Panc1 (cell line): ENCODE data around the gene APEX1.

Experiments
- POLR2AphosphoS5 ChIP-seq: IDR thresholded peaks from 2 replicates; pipeline ENCODE4 v1.6.1; 2012; ENCODE audit warnings: mild to moderate bottlenecking, low read depth, low read length, moderate library complexity
- SIN3A ChIP-seq: IDR thresholded peaks from 2 replicates; pipeline ENCODE4 v1.6.1; 2012; ENCODE audit warnings: low read depth, mild to moderate bottlenecking, low read length, moderate library complexity, borderline replicate concordance; ENCODE audit not compliant: insufficient read depth
- TF ChIP-seq, protein P1 (sequence below): fragments of 450-650 bp; IDR thresholded peaks from 2 replicates; pipeline ENCODE4 v1.5.1; 2017; ENCODE audit warnings: mild to moderate bottlenecking
- TF ChIP-seq, protein P2 (sequence below), 2 experiments: IDR thresholded peaks; 2 replicates each; pipeline ENCODE4 v1.6.1; 2011 to 2012; ENCODE audit warnings: low read depth in 2 of 2, control low read depth in 1 of 2, low read length in 1 of 2, mild to moderate bottlenecking in 1 of 2, moderate library complexity in 1 of 2; ENCODE audit not compliant: insufficient read depth in 1 of 2

DNA sequence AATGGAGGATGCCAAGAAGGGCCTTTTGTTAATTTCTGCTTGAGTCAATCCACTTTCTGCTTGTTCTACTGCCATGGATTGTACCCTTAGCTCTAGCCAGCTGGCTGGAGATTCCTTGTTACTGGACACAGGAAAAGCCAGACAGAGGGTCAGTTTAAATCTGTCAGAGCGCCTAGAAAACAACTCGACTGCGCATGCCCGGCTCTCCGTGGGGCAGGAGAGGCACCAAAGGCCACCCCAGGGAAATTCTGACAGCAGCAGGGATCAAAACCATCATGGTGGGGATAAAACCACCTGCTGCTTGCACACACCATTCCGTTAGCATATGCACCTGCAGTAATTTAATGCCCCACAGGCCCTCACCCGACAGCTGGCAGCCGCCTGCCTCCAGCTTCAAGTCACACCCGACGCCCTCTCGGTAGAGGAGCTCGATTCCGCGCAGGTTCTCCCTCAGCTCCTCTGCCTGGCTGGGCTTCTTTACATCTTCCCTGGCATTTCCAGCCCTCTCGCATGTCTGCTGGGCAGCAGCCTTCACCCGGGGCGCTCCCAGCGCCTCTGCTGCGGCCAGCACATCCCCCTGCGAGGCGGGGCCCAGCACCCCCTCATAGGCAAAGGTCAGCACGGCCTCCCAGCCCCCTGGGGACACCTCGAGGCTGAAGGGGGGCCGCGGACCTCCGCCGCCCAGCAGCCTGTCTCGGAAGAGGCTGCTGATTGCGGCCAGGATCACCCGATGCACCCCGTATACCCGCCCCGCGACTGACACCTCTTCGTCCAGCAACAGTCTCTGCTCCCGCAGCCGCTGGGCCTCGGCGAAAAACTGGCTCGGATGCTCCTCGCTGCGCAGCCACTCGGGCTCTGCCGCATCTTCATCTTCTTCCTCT is 20.1 kb upstream of the APEX1 start:
- TF ChIP-seq, protein P1, sequence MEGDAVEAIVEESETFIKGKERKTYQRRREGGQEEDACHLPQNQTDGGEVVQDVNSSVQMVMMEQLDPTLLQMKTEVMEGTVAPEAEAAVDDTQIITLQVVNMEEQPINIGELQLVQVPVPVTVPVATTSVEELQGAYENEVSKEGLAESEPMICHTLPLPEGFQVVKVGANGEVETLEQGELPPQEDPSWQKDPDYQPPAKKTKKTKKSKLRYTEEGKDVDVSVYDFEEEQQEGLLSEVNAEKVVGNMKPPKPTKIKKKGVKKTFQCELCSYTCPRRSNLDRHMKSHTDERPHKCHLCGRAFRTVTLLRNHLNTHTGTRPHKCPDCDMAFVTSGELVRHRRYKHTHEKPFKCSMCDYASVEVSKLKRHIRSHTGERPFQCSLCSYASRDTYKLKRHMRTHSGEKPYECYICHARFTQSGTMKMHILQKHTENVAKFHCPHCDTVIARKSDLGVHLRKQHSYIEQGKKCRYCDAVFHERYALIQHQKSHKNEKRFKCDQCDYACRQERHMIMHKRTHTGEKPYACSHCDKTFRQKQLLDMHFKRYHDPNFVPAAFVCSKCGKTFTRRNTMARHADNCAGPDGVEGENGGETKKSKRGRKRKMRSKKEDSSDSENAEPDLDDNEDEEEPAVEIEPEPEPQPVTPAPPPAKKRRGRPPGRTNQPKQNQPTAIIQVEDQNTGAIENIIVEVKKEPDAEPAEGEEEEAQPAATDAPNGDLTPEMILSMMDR, result no peak
- TF ChIP-seq POLR2AphosphoS5 (no peak), SIN3A (no peak)
- TF ChIP-seq, protein P2, sequence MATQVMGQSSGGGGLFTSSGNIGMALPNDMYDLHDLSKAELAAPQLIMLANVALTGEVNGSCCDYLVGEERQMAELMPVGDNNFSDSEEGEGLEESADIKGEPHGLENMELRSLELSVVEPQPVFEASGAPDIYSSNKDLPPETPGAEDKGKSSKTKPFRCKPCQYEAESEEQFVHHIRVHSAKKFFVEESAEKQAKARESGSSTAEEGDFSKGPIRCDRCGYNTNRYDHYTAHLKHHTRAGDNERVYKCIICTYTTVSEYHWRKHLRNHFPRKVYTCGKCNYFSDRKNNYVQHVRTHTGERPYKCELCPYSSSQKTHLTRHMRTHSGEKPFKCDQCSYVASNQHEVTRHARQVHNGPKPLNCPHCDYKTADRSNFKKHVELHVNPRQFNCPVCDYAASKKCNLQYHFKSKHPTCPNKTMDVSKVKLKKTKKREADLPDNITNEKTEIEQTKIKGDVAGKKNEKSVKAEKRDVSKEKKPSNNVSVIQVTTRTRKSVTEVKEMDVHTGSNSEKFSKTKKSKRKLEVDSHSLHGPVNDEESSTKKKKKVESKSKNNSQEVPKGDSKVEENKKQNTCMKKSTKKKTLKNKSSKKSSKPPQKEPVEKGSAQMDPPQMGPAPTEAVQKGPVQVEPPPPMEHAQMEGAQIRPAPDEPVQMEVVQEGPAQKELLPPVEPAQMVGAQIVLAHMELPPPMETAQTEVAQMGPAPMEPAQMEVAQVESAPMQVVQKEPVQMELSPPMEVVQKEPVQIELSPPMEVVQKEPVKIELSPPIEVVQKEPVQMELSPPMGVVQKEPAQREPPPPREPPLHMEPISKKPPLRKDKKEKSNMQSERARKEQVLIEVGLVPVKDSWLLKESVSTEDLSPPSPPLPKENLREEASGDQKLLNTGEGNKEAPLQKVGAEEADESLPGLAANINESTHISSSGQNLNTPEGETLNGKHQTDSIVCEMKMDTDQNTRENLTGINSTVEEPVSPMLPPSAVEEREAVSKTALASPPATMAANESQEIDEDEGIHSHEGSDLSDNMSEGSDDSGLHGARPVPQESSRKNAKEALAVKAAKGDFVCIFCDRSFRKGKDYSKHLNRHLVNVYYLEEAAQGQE (IDR thresholded peaks at IDR 0.05; ENCODE audit: insufficient read depth in 1 of 2, low read depth in 2 of 2, low read length in 1 of 2), result no peak
